Activated CD8-positive, alpha-beta memory T cell treated with anti-CD3 and anti-CD28 coated beads for 24 hours (primary cell): ENCODE data around the gene PCED1A.

Experiments used
- DNase-seq: peaks from one replicate; pipeline ENCODE4 v3.0.0-alpha.2; 2020

Gene PCED1A

GRCh38 chr20:2801286-2801728 lies 39.1 kb downstream of the PCED1A start:
- DNase-seq, result no peak

GRCh38 chr20:2800521-2801285 lies 39.8 kb downstream of the PCED1A start, which contains the start of gene CPXM1:
Gene CPXM1 (minus strand): TSS chr20:2800627. CDS start chr20:2800572, 55 bp downstream.
- DNase-seq, result no peak

- peak; percentile 66 for DNase-seq
These were observed 40.6 kb downstream of the PCED1A start for GRCh38 chr20:2799688-2800520.

- DNase-seq, result no peak
These were observed 41.2 kb downstream of the PCED1A start for GRCh38 chr20:2799271-2799670.

GRCh38 chr20:2798814-2799213 lies 41.6 kb downstream of the PCED1A start:
- no peak for DNase-seq

GRCh38 chr20:2798095-2798805 lies 42.2 kb downstream of the PCED1A start:
- no peak for DNase-seq

GRCh38 chr20:2797136-2797983 lies 43.1 kb downstream of the PCED1A start:
- DNase-seq, result no peak

GRCh38 chr20:2796011-2796660 lies 44.3 kb downstream of the PCED1A start:
- no peak for DNase-seq

- no peak for DNase-seq
These were observed 45.0 kb downstream of the PCED1A start for GRCh38 chr20:2795451-2795850.

- no peak for DNase-seq
These were observed 45.5 kb downstream of the PCED1A start for GRCh38 chr20:2794866-2795447.

GRCh38 chr20:2794202-2794748 lies 46.2 kb downstream of the PCED1A start:
- DNase-seq, result no peak

- no peak for DNase-seq
These were observed 47.0 kb downstream of the PCED1A start for GRCh38 chr20:2793471-2793870.
